ENCODE results near the gene TESK2. TPM values are rescaled to one million over a fixed set of nuclear protein-coding genes. Genes with fewer than 3 reads are reported as not detected.
A peak's percentile ranks its signal among the peaks of the same experiment; 100 is the strongest.

TESK2 gene
- total and polyA plus RNA-seq, 12 donors, result 1.1 to 21.4 (median 3.6) TPM

DNA sequence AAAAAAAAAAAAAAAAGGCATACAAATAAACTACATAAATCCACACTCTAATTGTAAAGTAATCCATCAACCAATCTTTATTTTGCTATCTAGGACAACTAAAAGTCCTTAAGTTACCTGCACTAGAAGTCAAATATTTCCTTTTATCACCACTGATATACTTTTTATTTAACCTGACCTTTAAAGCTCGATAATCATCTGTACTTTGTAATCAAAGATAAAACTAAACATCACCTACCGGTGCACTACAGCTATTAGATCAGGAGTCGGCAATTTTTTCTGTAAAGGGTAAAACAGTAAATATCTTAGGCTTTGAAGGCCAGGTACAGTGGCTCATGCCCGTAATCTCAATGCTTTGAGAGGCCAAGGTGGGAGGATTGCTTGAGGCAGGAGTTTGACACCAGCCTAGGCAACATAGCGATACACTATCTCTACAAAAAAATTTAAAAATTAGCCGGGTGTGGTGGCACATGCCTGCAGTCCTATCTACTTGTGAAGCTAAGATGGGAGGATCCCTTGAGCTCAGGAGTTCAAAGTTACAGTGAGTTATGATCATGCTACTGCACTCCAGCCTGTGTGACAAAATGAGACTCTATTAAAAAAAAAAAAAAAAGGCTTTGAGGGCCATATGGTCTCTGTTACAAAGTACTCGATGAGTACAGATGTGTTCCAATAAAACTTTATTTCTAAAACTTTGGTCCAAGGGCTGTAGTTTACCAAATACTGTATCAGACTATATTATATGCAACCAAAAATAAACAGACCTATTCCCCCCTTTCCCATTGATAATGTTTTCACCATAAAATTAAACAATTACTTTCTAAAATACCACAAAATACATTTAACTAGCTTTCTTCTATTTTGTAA lies 47.1 kb downstream of the TESK2 start:
- intact Hi-C loops (cut with DNase I), result no loop called here
- WGBS, 4 donors, result 84 to 90% (median 86%) methylated on average over 7 of the region's 7 CpGs
- H3K9me3 ChIP-seq (replicated peaks in 1 of 3), result no peaks in the 10 kb centered on the region
- TF ChIP-seq, protein P1, sequence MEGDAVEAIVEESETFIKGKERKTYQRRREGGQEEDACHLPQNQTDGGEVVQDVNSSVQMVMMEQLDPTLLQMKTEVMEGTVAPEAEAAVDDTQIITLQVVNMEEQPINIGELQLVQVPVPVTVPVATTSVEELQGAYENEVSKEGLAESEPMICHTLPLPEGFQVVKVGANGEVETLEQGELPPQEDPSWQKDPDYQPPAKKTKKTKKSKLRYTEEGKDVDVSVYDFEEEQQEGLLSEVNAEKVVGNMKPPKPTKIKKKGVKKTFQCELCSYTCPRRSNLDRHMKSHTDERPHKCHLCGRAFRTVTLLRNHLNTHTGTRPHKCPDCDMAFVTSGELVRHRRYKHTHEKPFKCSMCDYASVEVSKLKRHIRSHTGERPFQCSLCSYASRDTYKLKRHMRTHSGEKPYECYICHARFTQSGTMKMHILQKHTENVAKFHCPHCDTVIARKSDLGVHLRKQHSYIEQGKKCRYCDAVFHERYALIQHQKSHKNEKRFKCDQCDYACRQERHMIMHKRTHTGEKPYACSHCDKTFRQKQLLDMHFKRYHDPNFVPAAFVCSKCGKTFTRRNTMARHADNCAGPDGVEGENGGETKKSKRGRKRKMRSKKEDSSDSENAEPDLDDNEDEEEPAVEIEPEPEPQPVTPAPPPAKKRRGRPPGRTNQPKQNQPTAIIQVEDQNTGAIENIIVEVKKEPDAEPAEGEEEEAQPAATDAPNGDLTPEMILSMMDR (IDR thresholded peaks at IDR 0.05), result no peak
- TF ChIP-seq POLR2A (IDR thresholded peaks at IDR 0.05), result no peak
- no peaks in the 10 kb centered on the region for H3K4me1 ChIP-seq (replicated peaks in 1 of 2)
- H3K4me3 ChIP-seq, result no peak overlapping the region
- H3K36me3 ChIP-seq (replicated peaks in 1 of 2), result no peaks in the 10 kb centered on the region
- no peak for DNase-seq
- no peaks in the 10 kb centered on the region for H3K27me3 ChIP-seq
- H3K27ac ChIP-seq, result no peak overlapping the region

DNA sequence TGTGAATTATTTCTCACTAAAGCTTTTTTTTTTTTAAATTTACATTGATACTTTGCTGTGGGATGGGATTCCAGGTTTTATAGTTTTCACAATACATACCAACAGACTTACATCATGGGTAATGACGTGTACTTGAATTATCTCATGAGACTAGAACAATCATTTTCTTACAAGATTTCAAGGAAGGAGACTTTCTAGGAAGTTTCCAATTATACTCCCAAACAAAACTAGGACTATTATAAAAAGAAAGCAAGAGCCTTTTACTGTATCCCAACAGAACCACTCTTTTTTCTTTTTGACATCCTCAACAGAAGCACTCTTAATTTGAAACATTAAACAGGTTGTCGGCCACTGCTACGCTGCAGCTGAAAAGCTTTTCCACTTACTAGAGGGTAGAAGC lies 48.7 kb downstream of the TESK2 start:
- intact Hi-C loops (cut with DNase I), result no loop called here
- TF ChIP-seq, protein P1 (IDR thresholded peaks at IDR 0.05), result no peak
- TF ChIP-seq POLR2A (IDR thresholded peaks at IDR 0.05), result no peak
- Histone ChIP-seq H3K27ac (no peak overlapping the region), H3K9me3 (replicated peaks in 1 of 3) (no peaks in the 10 kb centered on the region), H3K36me3 (replicated peaks in 1 of 2) (no peaks in the 10 kb centered on the region), H3K27me3 (no peaks in the 10 kb centered on the region), H3K4me1 (replicated peaks in 1 of 2) (no peaks in the 10 kb centered on the region), H3K4me3 (no peak overlapping the region)
- WGBS, 4 donors, result 76 to 82% (median 81%) methylated on average over 3 of the region's 3 CpGs
- DNase-seq, result no peak

DNA sequence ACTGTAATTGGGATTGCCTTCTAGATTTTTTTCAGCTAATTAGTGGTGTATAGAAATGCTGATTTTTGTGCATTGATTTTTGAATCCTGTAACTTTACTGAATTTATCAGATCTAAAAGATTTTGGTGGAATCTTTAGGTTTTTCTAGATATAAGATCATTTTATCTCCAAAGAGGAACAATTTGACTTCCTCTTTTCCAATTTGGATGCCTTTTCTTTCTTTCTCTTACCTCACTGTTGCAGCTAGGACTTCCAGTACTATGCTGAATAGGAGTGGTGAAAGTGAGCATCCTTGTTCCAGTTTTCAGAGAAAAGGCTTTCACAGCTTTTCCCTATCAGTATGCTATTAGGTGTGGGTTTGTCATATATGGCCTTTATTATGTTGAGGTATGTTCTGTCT lies 53.6 kb downstream of the TESK2 start:
- Histone ChIP-seq H3K4me1 (replicated peaks in 1 of 2) (no peaks in the 10 kb centered on the region), H3K9me3 (replicated peaks in 1 of 3) (no peaks in the 10 kb centered on the region), H3K36me3 (replicated peaks in 1 of 2) (no peaks in the 10 kb centered on the region), H3K27me3 (no peaks in the 10 kb centered on the region), H3K4me3 (no peak overlapping the region), H3K27ac (no peak overlapping the region)
- DNase-seq, result no peak
- TF ChIP-seq, protein P1 (IDR thresholded peaks at IDR 0.05), result no peak
- TF ChIP-seq POLR2A (IDR thresholded peaks at IDR 0.05), result no peak
- intact Hi-C loops (cut with DNase I), result no loop called here

DNA sequence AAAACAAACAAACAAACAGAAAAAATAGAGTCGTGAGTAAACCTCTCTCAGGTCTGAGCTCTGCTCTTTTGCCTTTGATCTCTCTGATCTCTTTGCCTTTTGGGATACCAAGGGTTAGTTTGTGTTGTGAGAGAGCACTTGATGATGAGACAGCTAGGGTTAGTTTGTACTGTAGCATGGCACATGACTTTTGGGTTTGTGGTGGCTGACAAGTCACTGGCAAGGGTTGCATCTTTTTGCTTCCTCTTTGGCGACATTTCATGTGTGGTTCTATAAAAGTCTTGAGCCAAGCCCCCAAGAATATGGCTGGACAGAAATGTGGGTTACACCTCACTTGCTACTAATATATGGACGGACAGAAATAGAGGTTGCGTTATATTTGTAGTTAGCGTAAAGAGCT lies 60.5 kb downstream of the TESK2 start:
- intact Hi-C loops (cut with DNase I), result no loop called here

More for the DNA sequence above, 60.5 kb downstream of the TESK2 start:
- H3K4me1 ChIP-seq (replicated peaks in 1 of 2), result no peaks in the 10 kb centered on the region
- TF ChIP-seq, protein P1 (IDR thresholded peaks at IDR 0.05), result no peak
- no peak for TF ChIP-seq POLR2A (IDR thresholded peaks at IDR 0.05)
- H3K9me3 ChIP-seq (replicated peaks in 1 of 3), result no peaks in the 10 kb centered on the region
- no peaks in the 10 kb centered on the region for H3K36me3 ChIP-seq (replicated peaks in 1 of 2)
- peak in 1 of 7 donors; percentile 3 for DNase-seq
- no peak overlapping the region for H3K27ac ChIP-seq
- H3K27me3 ChIP-seq, result no peaks in the 10 kb centered on the region
- no peak overlapping the region for H3K4me3 ChIP-seq
- WGBS, 4 donors, result 87 to 95% (median 92%) methylated on average over 5 of the region's 5 CpGs

Measured in adrenal gland (tissue), 12 donors.